KMS-11 (cell line): Measurements from ENCODE around the gene GPR153.

ENCODE experiments used
- H2AFZ ChIP-seq: fragments of 200-600 bp; sonication (generic); 2 replicates; pipeline ENCODE4 v1.6.1; 2016; ENCODE audit warnings: antibody characterized with exemption, mixed run types, low read depth
- H3K27ac ChIP-seq: fragments of 200-600 bp; sonication (generic); 2 replicates; pipeline ENCODE4 v1.6.1; 2016; ENCODE audit warnings: mild to moderate bottlenecking, mixed run types
- H3K27me3 ChIP-seq: fragments of 200-600 bp; sonication (generic); 2 replicates; pipeline ENCODE4 v1.6.1; 2017; ENCODE audit warnings: mild to moderate bottlenecking, low read depth, mixed run types, moderate library complexity; ENCODE audit not compliant: insufficient read depth
- H3K36me3 ChIP-seq: fragments of 200-600 bp; sonication (generic); 2 replicates; pipeline ENCODE4 v1.6.1; 2017; ENCODE audit warnings: mild to moderate bottlenecking, mixed run types; ENCODE audit not compliant: insufficient read depth
- H3K4me1 ChIP-seq: fragments of 200-600 bp; sonication (generic); 2 replicates; pipeline ENCODE4 v1.6.1; 2016; ENCODE audit warnings: mild to moderate bottlenecking, low read depth, mixed run types; ENCODE audit not compliant: poor library complexity, severe bottlenecking
- H3K4me2 ChIP-seq: fragments of 200-600 bp; sonication (generic); 2 replicates; pipeline ENCODE4 v1.7.0; 2016; ENCODE audit warnings: mild to moderate bottlenecking, mixed run types
- H3K4me3 ChIP-seq: fragments of 200-600 bp; sonication (generic); IDR thresholded peaks from 2 replicates; pipeline ENCODE4 v1.6.1; 2017; ENCODE audit warnings: low read depth, low read length, mixed read lengths; ENCODE audit not compliant: insufficient read depth
- H3K79me2 ChIP-seq: fragments of 200-600 bp; sonication (generic); 2 replicates; pipeline ENCODE4 v1.6.1; 2016; ENCODE audit warnings: low read depth, mixed run types; ENCODE audit not compliant: insufficient read depth
- H3K9ac ChIP-seq: fragments of 200-600 bp; sonication (generic); 2 replicates; pipeline ENCODE4 v1.6.1; 2016; ENCODE audit warnings: mild to moderate bottlenecking, mixed run types
- H4K20me1 ChIP-seq: fragments of 200-600 bp; sonication (generic); 2 replicates; pipeline ENCODE4 v1.6.1; 2016; ENCODE audit warnings: mild to moderate bottlenecking, mixed run types; ENCODE audit not compliant: insufficient read depth
- TF ChIP-seq, protein P1 (sequence below): fragments of 200-600 bp; sonication (generic); conservative IDR thresholded peaks from 2 replicates; pipeline ENCODE4 v1.6.1; 2017; ENCODE audit warnings: low read depth, mild to moderate bottlenecking, antibody characterized with exemption, low read length, moderate library complexity, mixed read lengths

GPR153 gene

DNA sequence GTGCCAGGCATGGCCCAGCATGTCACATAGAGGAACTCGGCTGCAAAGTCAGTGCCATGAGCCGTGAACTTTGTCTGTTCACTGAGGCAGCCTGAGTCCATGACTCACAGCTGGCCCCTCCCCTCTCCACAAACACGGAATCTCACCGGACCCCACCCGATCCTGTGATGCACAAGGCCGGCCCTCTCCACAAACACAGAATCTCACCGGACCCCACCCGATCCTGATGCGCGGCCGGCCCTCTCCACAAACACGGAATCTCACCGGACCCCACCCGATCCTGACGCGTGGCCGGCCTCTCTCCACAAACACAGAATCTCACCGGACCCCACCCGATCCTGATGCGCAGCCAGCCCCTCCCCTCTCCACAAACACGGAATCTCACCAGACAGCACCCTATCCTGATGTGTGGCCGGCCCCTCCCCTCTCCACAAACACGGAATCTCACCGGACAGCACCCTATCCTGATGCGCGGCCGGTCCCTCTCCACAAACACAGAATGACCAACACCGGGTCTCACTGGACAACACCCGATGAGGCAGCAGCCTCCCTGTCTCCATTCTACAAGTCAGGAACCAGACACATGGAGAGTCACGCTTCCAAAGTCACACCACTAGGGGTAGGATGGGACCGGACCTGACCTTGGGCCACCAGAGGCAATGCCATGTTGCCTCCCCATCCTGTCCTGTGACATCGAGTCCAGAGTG, 39.6 kb upstream of the GPR153 start:
- no peaks in the 10 kb centered on the region for H3K36me3 ChIP-seq
- H3K4me2 ChIP-seq: no peak overlapping the region
- TF ChIP-seq, protein P1, sequence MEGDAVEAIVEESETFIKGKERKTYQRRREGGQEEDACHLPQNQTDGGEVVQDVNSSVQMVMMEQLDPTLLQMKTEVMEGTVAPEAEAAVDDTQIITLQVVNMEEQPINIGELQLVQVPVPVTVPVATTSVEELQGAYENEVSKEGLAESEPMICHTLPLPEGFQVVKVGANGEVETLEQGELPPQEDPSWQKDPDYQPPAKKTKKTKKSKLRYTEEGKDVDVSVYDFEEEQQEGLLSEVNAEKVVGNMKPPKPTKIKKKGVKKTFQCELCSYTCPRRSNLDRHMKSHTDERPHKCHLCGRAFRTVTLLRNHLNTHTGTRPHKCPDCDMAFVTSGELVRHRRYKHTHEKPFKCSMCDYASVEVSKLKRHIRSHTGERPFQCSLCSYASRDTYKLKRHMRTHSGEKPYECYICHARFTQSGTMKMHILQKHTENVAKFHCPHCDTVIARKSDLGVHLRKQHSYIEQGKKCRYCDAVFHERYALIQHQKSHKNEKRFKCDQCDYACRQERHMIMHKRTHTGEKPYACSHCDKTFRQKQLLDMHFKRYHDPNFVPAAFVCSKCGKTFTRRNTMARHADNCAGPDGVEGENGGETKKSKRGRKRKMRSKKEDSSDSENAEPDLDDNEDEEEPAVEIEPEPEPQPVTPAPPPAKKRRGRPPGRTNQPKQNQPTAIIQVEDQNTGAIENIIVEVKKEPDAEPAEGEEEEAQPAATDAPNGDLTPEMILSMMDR: no peak
- no peaks in the 10 kb centered on the region for H3K79me2 ChIP-seq
- no peak overlapping the region for H2AFZ ChIP-seq
- no peak overlapping the region for H3K4me3 ChIP-seq
- H3K27ac ChIP-seq: no peak overlapping the region
- no peaks in the 10 kb centered on the region for H4K20me1 ChIP-seq
- no peak overlapping the region for H3K9ac ChIP-seq
- H3K27me3 ChIP-seq: no peaks in the 10 kb centered on the region
- no peaks in the 10 kb centered on the region for H3K4me1 ChIP-seq

DNA sequence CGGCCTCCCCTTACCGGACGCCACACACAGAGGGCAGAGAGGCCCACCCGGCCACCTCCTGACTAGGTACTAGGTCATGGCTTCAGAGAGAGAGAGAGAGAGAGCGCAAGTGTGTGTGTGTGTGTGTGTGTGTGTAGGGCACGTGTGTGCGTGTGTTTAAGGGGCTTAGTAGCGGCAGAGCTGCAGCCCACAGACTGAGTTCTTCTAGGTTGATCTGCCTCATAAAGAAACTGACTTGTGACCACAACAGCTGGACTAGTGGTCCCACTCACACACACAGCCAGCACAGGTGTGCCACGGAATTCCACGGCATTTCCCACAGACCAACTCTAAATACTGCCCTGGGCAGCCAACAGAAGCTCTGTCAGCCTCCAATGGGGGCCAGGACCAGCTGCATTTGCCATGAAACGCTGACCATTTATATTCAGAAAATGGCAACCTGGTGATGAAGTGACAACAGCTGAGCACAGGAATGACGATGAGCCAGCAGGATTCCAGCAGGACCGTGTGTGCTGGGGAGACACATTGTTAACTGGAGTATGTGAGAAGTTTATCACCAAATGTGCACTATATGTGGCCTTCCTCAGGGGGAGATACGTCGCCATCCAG, 38.8 kb upstream of the GPR153 start:
- Histone ChIP-seq H3K79me2 (no peaks in the 10 kb centered on the region), H3K27ac (no peak overlapping the region), H3K4me1 (no peaks in the 10 kb centered on the region), H3K36me3 (no peaks in the 10 kb centered on the region), H3K4me3 (no peak overlapping the region), H4K20me1 (no peaks in the 10 kb centered on the region), H3K27me3 (no peaks in the 10 kb centered on the region), H3K4me2 (no peak overlapping the region), H2AFZ (no peak overlapping the region), H3K9ac (no peak overlapping the region)
- TF ChIP-seq, protein P1: no peak

DNA sequence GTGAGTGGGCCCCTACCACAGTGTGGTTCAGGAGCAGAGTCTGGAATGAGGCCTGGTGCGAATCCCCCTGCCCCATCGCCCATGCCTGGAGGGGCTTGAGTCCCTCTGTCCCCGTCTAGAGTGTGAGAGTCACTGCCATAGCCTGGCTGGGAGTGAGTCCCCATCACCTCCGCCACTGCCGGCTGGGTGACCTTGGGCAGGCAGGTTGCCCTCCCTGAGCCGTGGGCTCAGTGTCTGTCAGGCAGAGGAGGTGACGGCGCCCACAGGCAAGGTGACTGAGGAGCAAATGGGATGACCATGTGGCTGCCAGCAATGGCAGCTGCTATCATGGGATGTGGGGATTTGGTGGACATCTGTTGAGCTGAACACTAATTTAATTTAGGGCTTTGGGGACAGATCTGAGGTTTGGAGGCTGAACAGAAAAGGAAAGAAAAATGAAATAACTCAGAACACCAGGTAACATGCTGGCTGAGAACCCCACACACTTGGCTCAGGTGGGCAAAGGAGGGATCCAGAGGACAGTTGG, 38.1 kb upstream of the GPR153 start:
- Histone ChIP-seq H3K4me2 (no peak overlapping the region), H3K27me3 (no peaks in the 10 kb centered on the region), H3K9ac (no peak overlapping the region), H3K36me3 (no peaks in the 10 kb centered on the region), H3K4me3 (no peak overlapping the region), H2AFZ (no peak overlapping the region), H3K4me1 (no peaks in the 10 kb centered on the region), H3K79me2 (no peaks in the 10 kb centered on the region), H3K27ac (no peak overlapping the region), H4K20me1 (no peaks in the 10 kb centered on the region)
- TF ChIP-seq, protein P1: no peak

DNA sequence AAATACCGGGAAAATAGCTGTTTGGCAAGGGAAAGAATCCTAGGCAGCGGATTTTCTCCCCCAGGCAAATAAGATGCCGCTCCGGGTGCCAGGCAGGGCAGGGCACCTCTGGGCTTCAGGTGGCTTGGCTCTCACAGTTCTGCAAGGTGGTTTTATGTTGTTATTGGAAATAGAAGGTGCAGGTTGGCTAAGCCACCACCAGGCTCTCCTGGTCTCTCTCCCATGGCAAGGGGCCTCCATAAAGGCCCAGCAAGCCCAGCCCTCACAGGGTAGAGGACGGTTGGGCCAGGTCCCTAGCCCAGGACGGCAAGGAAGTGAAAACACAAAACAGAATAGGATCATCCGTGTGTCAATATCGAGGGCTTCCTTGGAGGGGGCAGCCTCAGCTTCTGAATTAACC, 37.6 kb upstream of the GPR153 start:
- Histone ChIP-seq H3K4me1 (no peaks in the 10 kb centered on the region), H2AFZ (no peak overlapping the region), H3K36me3 (no peaks in the 10 kb centered on the region), H3K4me2 (no peak overlapping the region), H3K4me3 (no peak overlapping the region), H3K27me3 (no peaks in the 10 kb centered on the region), H3K79me2 (no peaks in the 10 kb centered on the region), H3K9ac (no peak overlapping the region), H3K27ac (no peak overlapping the region), H4K20me1 (no peaks in the 10 kb centered on the region)
- TF ChIP-seq, protein P1: no peak
